ENCODE data around the gene CSPG4.

DNA sequence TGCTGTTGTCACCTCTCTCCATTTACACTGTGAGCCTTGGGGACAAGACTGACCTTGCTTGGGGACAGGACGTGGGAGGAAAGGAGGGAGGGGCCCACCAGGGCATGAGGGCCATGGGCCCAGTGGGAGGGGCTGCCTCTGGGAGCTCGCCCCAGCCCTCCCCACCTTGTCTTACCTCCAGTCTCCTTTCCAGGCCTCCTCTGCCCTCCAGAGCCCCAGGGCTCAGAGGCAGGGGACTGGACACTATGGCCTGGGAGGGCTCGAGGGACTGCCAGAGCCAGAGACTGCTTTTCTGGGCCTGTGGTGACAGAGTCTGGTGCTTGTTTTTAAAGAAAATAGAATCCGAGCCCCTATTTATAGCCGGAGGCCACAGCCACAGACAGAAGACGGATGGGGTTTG, 10.2 kb downstream of the CSPG4 start:
- TF ChIP-seq, protein P1, sequence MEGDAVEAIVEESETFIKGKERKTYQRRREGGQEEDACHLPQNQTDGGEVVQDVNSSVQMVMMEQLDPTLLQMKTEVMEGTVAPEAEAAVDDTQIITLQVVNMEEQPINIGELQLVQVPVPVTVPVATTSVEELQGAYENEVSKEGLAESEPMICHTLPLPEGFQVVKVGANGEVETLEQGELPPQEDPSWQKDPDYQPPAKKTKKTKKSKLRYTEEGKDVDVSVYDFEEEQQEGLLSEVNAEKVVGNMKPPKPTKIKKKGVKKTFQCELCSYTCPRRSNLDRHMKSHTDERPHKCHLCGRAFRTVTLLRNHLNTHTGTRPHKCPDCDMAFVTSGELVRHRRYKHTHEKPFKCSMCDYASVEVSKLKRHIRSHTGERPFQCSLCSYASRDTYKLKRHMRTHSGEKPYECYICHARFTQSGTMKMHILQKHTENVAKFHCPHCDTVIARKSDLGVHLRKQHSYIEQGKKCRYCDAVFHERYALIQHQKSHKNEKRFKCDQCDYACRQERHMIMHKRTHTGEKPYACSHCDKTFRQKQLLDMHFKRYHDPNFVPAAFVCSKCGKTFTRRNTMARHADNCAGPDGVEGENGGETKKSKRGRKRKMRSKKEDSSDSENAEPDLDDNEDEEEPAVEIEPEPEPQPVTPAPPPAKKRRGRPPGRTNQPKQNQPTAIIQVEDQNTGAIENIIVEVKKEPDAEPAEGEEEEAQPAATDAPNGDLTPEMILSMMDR (IDR thresholded peaks at IDR 0.05) = no peak
- TF ChIP-seq EZH2 (IDR thresholded peaks at IDR 0.05; ENCODE audit: borderline replicate concordance, insufficient read depth, low read depth, low read length, poor library complexity, severe bottlenecking) = no peak
